ENCODE data around the gene NT5DC2. TPM values are rescaled to one million over a fixed set of nuclear protein-coding genes. Genes with fewer than 3 reads are reported as not detected.

Gene NT5DC2
- total and polyA plus RNA-seq, 10 of the 15 experiments (the other 5 are each of a cell fraction or from before 2014, with no cell fraction given) = 21.6 to 135 (median 66.8) TPM

GRCh38 chr3:52513281-52513680, 20.4 kb downstream of the NT5DC2 start (continued):
- TF ChIP-seq, protein P1, sequence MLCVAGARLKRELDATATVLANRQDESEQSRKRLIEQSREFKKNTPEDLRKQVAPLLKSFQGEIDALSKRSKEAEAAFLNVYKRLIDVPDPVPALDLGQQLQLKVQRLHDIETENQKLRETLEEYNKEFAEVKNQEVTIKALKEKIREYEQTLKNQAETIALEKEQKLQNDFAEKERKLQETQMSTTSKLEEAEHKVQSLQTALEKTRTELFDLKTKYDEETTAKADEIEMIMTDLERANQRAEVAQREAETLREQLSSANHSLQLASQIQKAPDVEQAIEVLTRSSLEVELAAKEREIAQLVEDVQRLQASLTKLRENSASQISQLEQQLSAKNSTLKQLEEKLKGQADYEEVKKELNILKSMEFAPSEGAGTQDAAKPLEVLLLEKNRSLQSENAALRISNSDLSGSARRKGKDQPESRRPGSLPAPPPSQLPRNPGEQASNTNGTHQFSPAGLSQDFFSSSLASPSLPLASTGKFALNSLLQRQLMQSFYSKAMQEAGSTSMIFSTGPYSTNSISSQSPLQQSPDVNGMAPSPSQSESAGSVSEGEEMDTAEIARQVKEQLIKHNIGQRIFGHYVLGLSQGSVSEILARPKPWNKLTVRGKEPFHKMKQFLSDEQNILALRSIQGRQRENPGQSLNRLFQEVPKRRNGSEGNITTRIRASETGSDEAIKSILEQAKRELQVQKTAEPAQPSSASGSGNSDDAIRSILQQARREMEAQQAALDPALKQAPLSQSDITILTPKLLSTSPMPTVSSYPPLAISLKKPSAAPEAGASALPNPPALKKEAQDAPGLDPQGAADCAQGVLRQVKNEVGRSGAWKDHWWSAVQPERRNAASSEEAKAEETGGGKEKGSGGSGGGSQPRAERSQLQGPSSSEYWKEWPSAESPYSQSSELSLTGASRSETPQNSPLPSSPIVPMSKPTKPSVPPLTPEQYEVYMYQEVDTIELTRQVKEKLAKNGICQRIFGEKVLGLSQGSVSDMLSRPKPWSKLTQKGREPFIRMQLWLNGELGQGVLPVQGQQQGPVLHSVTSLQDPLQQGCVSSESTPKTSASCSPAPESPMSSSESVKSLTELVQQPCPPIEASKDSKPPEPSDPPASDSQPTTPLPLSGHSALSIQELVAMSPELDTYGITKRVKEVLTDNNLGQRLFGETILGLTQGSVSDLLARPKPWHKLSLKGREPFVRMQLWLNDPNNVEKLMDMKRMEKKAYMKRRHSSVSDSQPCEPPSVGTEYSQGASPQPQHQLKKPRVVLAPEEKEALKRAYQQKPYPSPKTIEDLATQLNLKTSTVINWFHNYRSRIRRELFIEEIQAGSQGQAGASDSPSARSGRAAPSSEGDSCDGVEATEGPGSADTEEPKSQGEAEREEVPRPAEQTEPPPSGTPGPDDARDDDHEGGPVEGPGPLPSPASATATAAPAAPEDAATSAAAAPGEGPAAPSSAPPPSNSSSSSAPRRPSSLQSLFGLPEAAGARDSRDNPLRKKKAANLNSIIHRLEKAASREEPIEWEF (IDR thresholded peaks at IDR 0.05; ENCODE audit: insufficient replicate concordance, low read depth, low read length) = no peak
- TF ChIP-seq POLR2AphosphoS5 (IDR thresholded peaks at IDR 0.05; ENCODE audit: low read length) (no peak), POU2F2 (IDR thresholded peaks at IDR 0.05; ENCODE audit: borderline replicate concordance, low read depth, low read length) (no peak), NR2C1 (IDR thresholded peaks at IDR 0.05) (no peak), CHD1 (IDR thresholded peaks at IDR 0.05; ENCODE audit: low read depth, low read length) (no peak), IRF4 (IDR thresholded peaks at IDR 0.05; ENCODE audit: low read depth, low read length) (no peak), JUNB (IDR thresholded peaks at IDR 0.05) (no peak), RB1 (IDR thresholded peaks at IDR 0.05; ENCODE audit: borderline replicate concordance) (no peak), NFIC (IDR thresholded peaks at IDR 0.05; ENCODE audit: low read depth, low read length) (no peak), BCL11A (IDR thresholded peaks at IDR 0.05; ENCODE audit: low read depth, low read length) (no peak)

- Histone ChIP-seq H3K27me3 (replicated peaks in 1 of 2; ENCODE audit: control insufficient read depth in 2 of 2, insufficient read depth in 2 of 2, low read length in 1 of 2) (no peaks in the 10 kb centered on the region; a peak in 2 of 4 replicates), H4K20me1 (ENCODE audit: control insufficient read depth, insufficient read depth) (no peaks in the 10 kb centered on the region), H3K4me3 (no peak overlapping the region), H3K4me1 (ENCODE audit: control insufficient read depth, insufficient read depth, low read length) (no peaks in the 10 kb centered on the region), H3K79me2 (ENCODE audit: control insufficient read depth, insufficient read depth, low read length) (no peaks in the 10 kb centered on the region), H3K9me3 (replicated peaks; ENCODE audit: control insufficient read depth, insufficient read depth, low read length) (no peaks in the 10 kb centered on the region), H3K36me3 (ENCODE audit: control insufficient read depth in 2 of 2, insufficient read depth in 2 of 2, low read length in 1 of 2) (no peaks in the 10 kb centered on the region), H3K9ac (ENCODE audit: control insufficient read depth, insufficient read depth, low read length) (no peak overlapping the region), H3K4me2 (ENCODE audit: control insufficient read depth, insufficient read depth) (no peak overlapping the region), H3K27ac (ENCODE audit: control insufficient read depth, insufficient read depth) (no peak overlapping the region), H2AFZ (ENCODE audit: control insufficient read depth, low read depth, low read length) (no peak overlapping the region)
- WGBS (ENCODE audit: insufficient coverage, insufficient replicate concordance, low lambda C conversion rate, missing lambda C conversion rate) = 52% methylated on average over 17 of the region's 17 CpGs
- RAD21 ChIA-PET (ENCODE audit: unreplicated experiment) = no interaction called here
- FAIRE-seq (no peak), ATAC-seq (no peak), DNase-seq (ENCODE audit: low read depth, low spot score) (no peak)
- CTCF ChIA-PET = no interaction called here
- BruUV-seq (replicated peaks) = no TSS peak
- SMC1A ChIA-PET (ENCODE audit: uncharacterized antibody, unreplicated experiment) = no interaction called here
- POLR2A ChIA-PET = no interaction called here
- intact Hi-C loops (cut with micrococcal nuclease; ENCODE audit: unreplicated experiment) = no loop called here
- in situ Hi-C loops (cut with MboI) = no loop called here
- TF ChIP-seq CEBPB (IDR thresholded peaks at IDR 0.05; ENCODE audit: borderline replicate concordance in 1 of 2, low read depth in 2 of 2, low read length in 2 of 2) (no peak), RB1 (IDR thresholded peaks at IDR 0.05; ENCODE audit: borderline replicate concordance) (no peak), MXI1 (IDR thresholded peaks at IDR 0.05; ENCODE audit: low read depth, low read length) (no peak), TAF1 (IDR thresholded peaks at IDR 0.05; ENCODE audit: borderline replicate concordance, low read depth, low read length) (no peak), ZSCAN29 (IDR thresholded peaks at IDR 0.05) (no peak), PAX5 (IDR thresholded peaks at IDR 0.05; ENCODE audit: borderline replicate concordance, low read depth, low read length) (no peak)
- TF ChIP-seq, protein P1 (IDR thresholded peaks at IDR 0.05; ENCODE audit: insufficient replicate concordance, low read depth, low read length) = no peak
Observed at GRCh38 chr3:52512727-52513126, 20.9 kb downstream of the NT5DC2 start.
